ENCODE data around the gene RAB27A.
"Not testable (repeated sequence)": the region's sequence is repeated elsewhere in the genome, so short reads cannot be mapped to it uniquely, and the experiment has no call there.

RAB27A gene

DNA sequence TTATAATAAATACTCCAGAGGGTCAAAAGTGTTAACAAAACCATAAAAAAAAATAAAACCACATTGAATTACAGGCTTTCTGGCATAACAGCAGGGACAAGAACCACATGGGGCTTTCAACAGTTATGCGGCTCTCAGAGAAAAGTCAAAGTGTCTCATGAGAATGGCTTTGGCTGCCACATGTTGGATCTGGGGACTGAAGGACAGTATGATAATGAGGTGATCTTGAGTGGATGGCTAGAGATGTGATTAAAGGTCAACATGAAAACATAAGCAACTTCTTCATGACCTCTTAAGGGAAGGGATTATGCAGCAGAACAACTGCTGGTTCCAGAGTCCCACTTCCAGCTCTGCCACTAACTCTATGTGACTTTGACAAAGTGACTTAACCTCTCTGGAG is 5.2 kb downstream of the RAB27A start:
- no peak overlapping the region for H2AFZ ChIP-seq (ENCODE audit: low read depth, low read length)
- no peak overlapping the region for H3K27ac ChIP-seq (ENCODE audit: low read length)
- H3K27me3 ChIP-seq (ENCODE audit: insufficient read depth, low read length, poor library complexity): no peaks in the 10 kb centered on the region
- H4K20me1 ChIP-seq (ENCODE audit: insufficient read depth, low read length): no peaks in the 10 kb centered on the region
- no peak overlapping the region for H3K4me2 ChIP-seq (ENCODE audit: insufficient read depth, low read length)
- H3K9ac ChIP-seq (ENCODE audit: low read depth, low read length): no peak overlapping the region
- no peaks in the 10 kb centered on the region for H3K9me3 ChIP-seq (ENCODE audit: insufficient read depth, low read length, severe bottlenecking)
- ATAC-seq (ENCODE audit: insufficient read depth, low read depth): no peak
- no peak for TF ChIP-seq EZH2 (IDR thresholded peaks at IDR 0.05; ENCODE audit: borderline replicate concordance, low read depth, low read length, severe bottlenecking)
- peaks cover 12% of the 10 kb centered on the region for H3K4me1 ChIP-seq (ENCODE audit: insufficient read depth, low read length)
- no peak overlapping the region for H3K4me3 ChIP-seq (ENCODE audit: low read depth in 1 of 2, low read length in 2 of 2)
- no peaks in the 10 kb centered on the region for H3K79me2 ChIP-seq (ENCODE audit: insufficient read depth, low read length)
- no peaks in the 10 kb centered on the region for H3K36me3 ChIP-seq (ENCODE audit: insufficient read depth, low read length)
- DNase-seq: no peak

DNA sequence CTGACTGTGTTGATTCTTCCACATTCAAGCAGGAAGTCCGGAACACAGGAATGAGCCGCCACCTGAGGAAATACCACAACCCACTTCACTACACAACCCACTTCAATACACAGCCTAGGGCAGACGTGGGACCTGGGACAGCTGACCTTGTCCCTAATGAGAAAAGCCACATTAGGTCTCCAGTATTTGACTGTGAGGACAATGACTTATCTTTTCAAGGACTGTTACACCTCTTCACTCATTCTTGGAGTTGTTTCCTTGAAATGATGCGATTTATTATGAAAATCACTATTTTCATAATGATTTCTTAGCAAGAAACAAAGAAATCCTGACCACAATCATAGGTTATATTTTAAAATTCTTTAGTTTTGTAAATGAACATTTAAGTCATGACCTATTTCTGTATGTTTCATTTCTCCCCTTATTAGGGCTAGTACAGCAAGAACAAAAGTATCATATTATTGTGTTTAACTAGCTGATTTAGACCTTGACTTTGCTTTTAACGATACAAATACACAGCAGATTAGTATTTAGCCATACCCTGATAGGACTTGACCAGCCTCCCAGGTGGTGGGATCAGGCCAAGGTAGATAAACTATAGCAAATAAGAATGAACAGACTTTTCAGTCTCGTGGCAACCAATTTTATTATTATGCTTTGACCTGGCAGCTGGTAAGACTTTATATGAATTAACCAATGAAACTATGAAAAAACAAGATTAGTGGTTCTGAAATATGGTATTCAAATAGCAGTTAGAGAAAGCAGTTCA is 6.0 kb downstream of the RAB27A start:
- Histone ChIP-seq H3K9me3 (ENCODE audit: insufficient read depth, low read length, severe bottlenecking) (no peaks in the 10 kb centered on the region), H3K4me2 (ENCODE audit: insufficient read depth, low read length) (no peak overlapping the region), H3K4me3 (ENCODE audit: low read depth in 1 of 2, low read length in 2 of 2) (no peak overlapping the region), H3K27ac (ENCODE audit: low read length) (no peak overlapping the region), H3K9ac (ENCODE audit: low read depth, low read length) (no peak overlapping the region), H3K27me3 (ENCODE audit: insufficient read depth, low read length, poor library complexity) (no peaks in the 10 kb centered on the region), H4K20me1 (ENCODE audit: insufficient read depth, low read length) (no peaks in the 10 kb centered on the region), H3K79me2 (ENCODE audit: insufficient read depth, low read length) (no peaks in the 10 kb centered on the region), H3K36me3 (ENCODE audit: insufficient read depth, low read length) (no peaks in the 10 kb centered on the region), H3K4me1 (ENCODE audit: insufficient read depth, low read length) (0 out of 2 replicates have a peak, but pooled peaks cover 4% of the 10 kb centered on the region), H2AFZ (ENCODE audit: low read depth, low read length) (no peak overlapping the region)
- ATAC-seq (ENCODE audit: insufficient read depth, low read depth) (no peak), DNase-seq (no peak)
- no peak for TF ChIP-seq EZH2 (IDR thresholded peaks at IDR 0.05; ENCODE audit: borderline replicate concordance, low read depth, low read length, severe bottlenecking)
- TF ChIP-seq, protein P1, sequence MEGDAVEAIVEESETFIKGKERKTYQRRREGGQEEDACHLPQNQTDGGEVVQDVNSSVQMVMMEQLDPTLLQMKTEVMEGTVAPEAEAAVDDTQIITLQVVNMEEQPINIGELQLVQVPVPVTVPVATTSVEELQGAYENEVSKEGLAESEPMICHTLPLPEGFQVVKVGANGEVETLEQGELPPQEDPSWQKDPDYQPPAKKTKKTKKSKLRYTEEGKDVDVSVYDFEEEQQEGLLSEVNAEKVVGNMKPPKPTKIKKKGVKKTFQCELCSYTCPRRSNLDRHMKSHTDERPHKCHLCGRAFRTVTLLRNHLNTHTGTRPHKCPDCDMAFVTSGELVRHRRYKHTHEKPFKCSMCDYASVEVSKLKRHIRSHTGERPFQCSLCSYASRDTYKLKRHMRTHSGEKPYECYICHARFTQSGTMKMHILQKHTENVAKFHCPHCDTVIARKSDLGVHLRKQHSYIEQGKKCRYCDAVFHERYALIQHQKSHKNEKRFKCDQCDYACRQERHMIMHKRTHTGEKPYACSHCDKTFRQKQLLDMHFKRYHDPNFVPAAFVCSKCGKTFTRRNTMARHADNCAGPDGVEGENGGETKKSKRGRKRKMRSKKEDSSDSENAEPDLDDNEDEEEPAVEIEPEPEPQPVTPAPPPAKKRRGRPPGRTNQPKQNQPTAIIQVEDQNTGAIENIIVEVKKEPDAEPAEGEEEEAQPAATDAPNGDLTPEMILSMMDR (IDR thresholded peaks at IDR 0.05; ENCODE audit: borderline replicate concordance, extremely low read depth, low read length, poor library complexity, severe bottlenecking): no peak

DNA sequence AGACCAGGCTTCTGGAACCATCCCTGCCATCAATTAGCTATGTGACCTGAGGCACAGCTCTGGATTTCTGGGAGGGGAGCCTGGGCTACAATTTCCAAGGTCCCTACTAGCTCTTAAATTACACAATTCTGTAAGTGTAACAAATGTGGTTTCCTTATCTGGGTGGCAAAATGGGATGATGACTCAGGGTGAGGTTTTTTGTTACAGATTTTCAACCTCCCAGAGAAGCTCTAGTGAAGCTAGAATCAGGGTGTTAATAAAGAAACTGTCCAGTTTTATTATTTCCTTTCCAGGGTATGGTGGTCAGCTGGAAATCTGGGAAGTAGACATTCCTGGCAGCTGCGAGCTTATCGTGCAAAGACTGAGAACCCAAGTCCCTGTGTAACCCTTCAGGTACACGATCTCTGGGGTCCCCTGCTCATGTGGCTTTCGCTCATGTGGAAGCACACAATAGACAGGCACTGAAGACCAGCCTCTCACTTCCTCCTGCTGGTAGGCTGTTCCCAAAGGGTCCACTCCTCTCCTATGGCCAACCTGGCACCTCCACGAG is 7.3 kb downstream of the RAB27A start:
- no peak overlapping the region for H2AFZ ChIP-seq (ENCODE audit: low read depth, low read length)
- no peak overlapping the region for H3K4me3 ChIP-seq (ENCODE audit: low read depth in 1 of 2, low read length in 2 of 2)
- no peak overlapping the region for H3K27ac ChIP-seq (ENCODE audit: low read length)
- no peak for DNase-seq
- no peak for ATAC-seq (ENCODE audit: insufficient read depth, low read depth)
- no peaks in the 10 kb centered on the region for H4K20me1 ChIP-seq (ENCODE audit: insufficient read depth, low read length)
- H3K4me1 ChIP-seq (ENCODE audit: insufficient read depth, low read length): peaks cover 9% of the 10 kb centered on the region
- H3K4me2 ChIP-seq (ENCODE audit: insufficient read depth, low read length): no peak overlapping the region
- H3K9me3 ChIP-seq (ENCODE audit: insufficient read depth, low read length, severe bottlenecking): no peaks in the 10 kb centered on the region
- H3K27me3 ChIP-seq (ENCODE audit: insufficient read depth, low read length, poor library complexity): no peaks in the 10 kb centered on the region
- no peaks in the 10 kb centered on the region for H3K36me3 ChIP-seq (ENCODE audit: insufficient read depth, low read length)
- no peak for TF ChIP-seq EZH2 (IDR thresholded peaks at IDR 0.05; ENCODE audit: borderline replicate concordance, low read depth, low read length, severe bottlenecking)
- TF ChIP-seq, protein P1 (IDR thresholded peaks at IDR 0.05; ENCODE audit: borderline replicate concordance, extremely low read depth, low read length, poor library complexity, severe bottlenecking): no peak
- no peaks in the 10 kb centered on the region for H3K79me2 ChIP-seq (ENCODE audit: insufficient read depth, low read length)
- no peak overlapping the region for H3K9ac ChIP-seq (ENCODE audit: low read depth, low read length)

DNA sequence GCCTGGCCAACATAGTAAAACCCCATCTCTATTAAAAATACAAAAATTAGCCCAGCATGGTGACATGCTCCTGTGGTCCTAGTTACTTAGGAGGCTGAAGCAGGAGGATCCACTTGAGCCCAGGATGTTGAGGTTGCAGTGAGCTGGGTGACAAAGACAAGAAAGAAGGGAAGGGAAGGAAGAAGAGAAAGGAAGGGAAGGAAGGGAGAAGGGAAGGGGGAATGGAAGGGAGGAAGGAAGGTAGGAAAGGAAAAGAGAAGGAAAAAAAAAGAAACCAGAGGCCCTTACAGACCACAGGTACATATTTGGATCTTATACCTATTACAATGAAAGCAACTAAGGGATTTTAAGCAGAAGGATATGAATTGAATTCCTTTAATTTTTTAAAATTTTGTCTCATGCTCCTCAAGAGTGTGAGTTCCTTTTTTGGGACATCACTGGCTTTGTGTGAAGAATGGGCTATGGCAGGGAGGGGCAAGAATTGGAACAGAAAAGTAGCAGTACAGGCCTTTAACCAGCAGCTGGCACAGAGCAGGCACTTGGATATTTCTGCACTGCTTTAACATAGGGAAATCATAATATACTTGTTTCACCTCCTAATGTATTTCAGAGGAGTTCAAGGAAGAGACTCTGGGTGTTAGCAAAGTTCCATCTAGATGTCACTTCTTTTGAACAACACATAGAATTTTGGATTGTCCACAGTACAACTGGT is 7.9 kb downstream of the RAB27A start:
- Histone ChIP-seq H3K9ac (ENCODE audit: low read depth, low read length) (no peak overlapping the region), H3K27me3 (ENCODE audit: insufficient read depth, low read length, poor library complexity) (no peaks in the 10 kb centered on the region), H4K20me1 (ENCODE audit: insufficient read depth, low read length) (no peaks in the 10 kb centered on the region), H3K36me3 (ENCODE audit: insufficient read depth, low read length) (no peaks in the 10 kb centered on the region), H3K4me1 (ENCODE audit: insufficient read depth, low read length) (peaks cover 16% of the 10 kb centered on the region), H3K9me3 (ENCODE audit: insufficient read depth, low read length, severe bottlenecking) (no peaks in the 10 kb centered on the region), H2AFZ (ENCODE audit: low read depth, low read length) (no peak overlapping the region), H3K4me2 (ENCODE audit: insufficient read depth, low read length) (no peak overlapping the region), H3K79me2 (ENCODE audit: insufficient read depth, low read length) (no peaks in the 10 kb centered on the region), H3K27ac (ENCODE audit: low read length) (no peak overlapping the region), H3K4me3 (ENCODE audit: low read depth in 1 of 2, low read length in 2 of 2) (no peak overlapping the region)
- no peak for DNase-seq
- no peak for ATAC-seq (ENCODE audit: insufficient read depth, low read depth)
- TF ChIP-seq, protein P1 (IDR thresholded peaks at IDR 0.05; ENCODE audit: borderline replicate concordance, extremely low read depth, low read length, poor library complexity, severe bottlenecking): no peak
- no peak for TF ChIP-seq EZH2 (IDR thresholded peaks at IDR 0.05; ENCODE audit: borderline replicate concordance, low read depth, low read length, severe bottlenecking)

DNA sequence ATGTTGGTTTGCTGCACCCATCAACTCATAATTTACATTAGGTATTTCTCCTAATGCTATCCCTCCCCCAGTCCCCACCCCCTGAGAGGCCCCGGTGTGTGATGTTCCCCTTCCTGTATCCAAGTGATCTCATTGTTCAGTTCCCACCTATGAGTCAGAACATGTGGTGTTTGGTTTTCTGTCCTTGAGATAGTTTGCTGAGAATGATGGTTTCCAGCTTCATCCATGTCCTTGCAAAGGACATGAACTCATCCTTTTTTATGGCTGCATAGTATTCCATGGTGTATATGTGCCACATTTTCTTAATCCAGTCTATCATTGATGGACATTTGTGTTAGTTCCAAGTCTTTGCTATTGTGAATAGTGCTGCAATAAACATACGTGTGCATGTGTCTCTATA is 9.0 kb downstream of the RAB27A start:
- H3K4me1 ChIP-seq (ENCODE audit: insufficient read depth, low read length): peaks cover 16% of the 10 kb centered on the region

More for the DNA sequence above, 9.0 kb downstream of the RAB27A start:
- H3K9me3 ChIP-seq (ENCODE audit: insufficient read depth, low read length, severe bottlenecking); H3K27ac ChIP-seq (ENCODE audit: low read length); DNase-seq; H4K20me1 ChIP-seq (ENCODE audit: insufficient read depth, low read length); H3K36me3 ChIP-seq (ENCODE audit: insufficient read depth, low read length); H3K79me2 ChIP-seq (ENCODE audit: insufficient read depth, low read length); H3K9ac ChIP-seq (ENCODE audit: low read depth, low read length); H2AFZ ChIP-seq (ENCODE audit: low read depth, low read length); ATAC-seq (ENCODE audit: insufficient read depth, low read depth); H3K27me3 ChIP-seq (ENCODE audit: insufficient read depth, low read length, poor library complexity); H3K4me2 ChIP-seq (ENCODE audit: insufficient read depth, low read length); H3K4me3 ChIP-seq (ENCODE audit: low read depth in 1 of 2, low read length in 2 of 2): not testable (repeated sequence)
